T47D (cell line): ENCODE measurements around the gene MGAT4B.

Source experiments
- DNase-seq, 2 experiments: peaks; one replicate each; pipeline versions ENCODE4 v3.0.0 to v3.0.0-alpha.2; 2011 to 2012; ENCODE audit warnings: low read depth in 1 of 2, low spot score in 1 of 2
- JUND ChIP-seq: IDR thresholded peaks from 2 replicates; pipeline ENCODE4 v1.6.1; 2012; ENCODE audit warnings: low read depth
- in situ Hi-C: cut with HindIII; loops from 2 replicates; pipeline ENCODE4 v1.10.0; 2016; ENCODE audit warnings: low sequenced_read_pairs, low pct_unique_long_range_greater_than_20kb

MGAT4B gene

DNA sequence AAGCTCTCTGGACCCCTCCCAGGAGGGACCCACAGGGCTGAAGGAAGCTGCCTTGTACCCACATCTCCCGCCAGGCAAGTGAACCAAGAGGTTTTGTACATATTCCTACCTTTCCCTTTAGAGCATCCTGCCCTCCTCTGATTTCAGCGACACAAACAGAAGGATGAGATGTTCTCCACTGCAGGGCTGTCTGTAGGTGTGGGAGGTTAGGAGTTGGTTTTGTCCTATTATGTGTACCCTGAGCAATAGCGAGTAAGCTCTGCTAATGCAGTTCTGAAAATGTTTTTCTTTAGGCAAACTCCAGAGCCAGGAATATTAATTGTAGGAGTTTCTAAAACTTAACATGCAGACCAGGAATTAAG, 27.0 kb upstream of the MGAT4B start:
- TF ChIP-seq JUND = no peak
- no peak for DNase-seq
- in situ Hi-C loops = no loop called here

DNA sequence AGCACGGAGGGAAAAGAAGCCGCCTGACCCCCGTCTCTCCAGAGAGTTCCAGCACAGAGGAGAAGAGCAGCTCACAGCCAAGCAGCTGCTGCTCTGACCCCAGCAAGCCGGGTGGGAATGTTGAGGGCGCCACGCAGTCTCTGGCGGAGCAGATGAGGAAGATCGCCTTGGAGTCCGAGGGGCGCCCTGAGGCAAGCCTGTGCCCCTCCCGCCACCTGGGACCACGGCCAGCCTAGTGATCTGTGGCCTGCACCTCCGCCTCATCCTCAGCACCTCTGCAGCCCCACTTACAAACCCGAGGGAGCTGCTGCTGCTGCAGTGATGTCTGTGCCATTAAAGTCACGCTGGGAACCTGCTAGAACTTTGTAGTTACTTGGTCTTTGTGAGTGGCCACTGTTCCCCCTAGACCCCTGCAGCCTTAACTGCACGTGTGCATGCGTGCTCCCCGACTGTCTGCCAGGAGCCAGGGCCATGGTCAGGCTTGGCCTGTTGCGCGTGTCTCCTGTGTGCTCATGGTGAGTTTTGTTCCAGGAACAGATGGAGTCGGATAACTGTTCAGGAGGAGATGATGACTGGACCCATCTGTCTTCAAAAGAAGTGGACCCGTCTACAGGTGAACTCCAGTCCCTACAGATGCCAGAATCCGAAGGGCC, 26.5 kb upstream of the MGAT4B start:
- no peak for TF ChIP-seq JUND
- DNase-seq = no peak
- in situ Hi-C loops = no loop called here

DNA sequence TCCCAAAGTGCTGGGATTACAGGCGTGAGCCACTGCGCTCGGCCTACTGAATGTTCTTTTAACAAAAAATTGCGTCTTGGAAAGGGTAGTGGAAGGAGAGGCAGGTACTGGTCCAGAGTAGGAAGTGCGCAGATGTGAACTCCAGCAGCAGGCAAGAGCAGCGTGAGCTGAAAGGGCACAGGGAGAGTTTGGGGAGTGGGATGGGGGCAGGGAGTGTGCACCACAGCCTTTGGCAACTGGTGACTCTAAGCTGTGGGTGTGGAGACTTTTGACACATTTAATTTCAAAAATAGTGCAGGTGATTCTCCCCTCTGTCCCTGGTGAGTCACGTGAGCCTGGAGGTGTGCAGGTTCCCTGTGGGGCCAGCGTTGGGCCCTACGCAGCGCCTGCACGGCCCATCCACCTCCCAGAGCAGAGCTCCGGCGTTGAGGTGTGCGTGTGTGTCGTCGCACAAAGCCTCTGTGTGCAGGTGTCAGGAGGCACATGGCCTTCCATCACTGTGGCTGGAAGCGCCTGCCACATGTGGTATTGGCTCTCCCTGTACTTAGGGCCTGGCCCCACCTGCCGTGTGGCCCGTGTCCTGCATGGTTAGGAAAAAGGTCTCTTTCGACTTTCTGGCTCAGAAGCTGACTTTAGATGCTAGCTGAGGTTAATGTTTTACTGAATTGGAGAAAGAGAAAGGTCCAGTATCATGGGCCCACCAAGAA, 25.5 kb upstream of the MGAT4B start:
- no peak for TF ChIP-seq JUND
- DNase-seq = no peak
- in situ Hi-C loops = no loop called here

DNA sequence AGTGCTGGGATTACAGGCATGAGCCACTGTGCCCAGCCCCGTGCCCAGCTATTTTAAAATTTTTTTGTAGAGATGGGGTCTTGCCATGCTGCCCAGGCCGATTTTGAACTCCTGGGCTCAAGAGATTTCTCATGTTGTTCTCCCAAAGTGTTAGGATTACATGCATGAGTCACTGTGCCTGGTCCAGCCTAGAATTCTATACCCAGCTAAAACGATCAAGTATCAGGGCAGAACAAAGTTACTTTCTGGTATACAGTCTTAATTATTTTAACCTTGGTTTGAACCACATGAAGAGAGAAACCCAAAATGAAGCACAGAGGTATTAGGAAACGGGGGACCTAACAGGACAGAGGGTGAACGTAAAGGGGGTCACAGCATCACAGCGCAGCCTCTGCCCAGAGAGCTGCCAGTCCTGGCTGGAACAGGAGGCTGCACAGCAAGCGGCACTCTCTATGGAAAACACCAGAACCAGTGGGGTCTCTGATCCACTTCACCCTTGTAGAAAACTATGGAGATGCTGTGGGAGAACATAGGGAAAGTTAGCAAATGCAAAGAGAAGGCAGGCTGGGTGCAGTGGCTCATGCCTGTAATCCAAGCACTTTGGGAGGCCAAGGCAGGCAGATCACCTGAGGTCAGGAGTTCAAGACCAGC, 24.3 kb upstream of the MGAT4B start:
- in situ Hi-C loops = no loop called here
- no peak for DNase-seq
- no peak for TF ChIP-seq JUND

DNA sequence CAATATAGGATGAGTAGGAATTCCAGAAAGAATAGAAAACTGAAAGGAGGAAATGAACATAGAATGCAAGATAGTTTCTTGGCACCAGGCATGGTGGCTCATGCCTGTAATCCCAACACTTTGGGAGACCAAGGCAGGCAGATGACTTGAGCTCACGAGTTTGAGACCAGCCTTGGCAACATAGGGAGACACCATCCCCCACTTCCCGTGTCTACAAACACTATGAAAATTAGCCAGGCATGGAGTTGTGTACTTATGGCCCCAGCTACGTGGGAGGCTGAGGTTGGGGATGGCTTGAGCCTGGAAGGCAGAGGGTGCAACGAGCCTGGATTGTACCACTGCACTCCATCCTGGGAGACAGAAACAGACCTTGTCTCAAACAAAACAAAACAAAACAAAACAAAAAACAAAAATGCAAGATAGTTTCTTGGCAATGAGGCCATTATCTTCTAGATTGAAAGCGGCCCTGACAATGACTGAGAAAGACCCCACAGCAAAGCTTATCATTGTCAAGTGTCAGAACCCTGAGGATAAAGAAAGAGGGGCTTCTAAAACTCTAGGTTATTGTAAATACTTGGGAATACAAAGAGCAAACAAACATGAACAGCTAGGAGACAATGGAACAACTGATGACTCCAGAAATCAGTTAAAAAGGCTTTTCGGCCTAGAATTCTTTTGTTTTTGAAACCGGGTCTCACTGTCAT, 23.2 kb upstream of the MGAT4B start:
- TF ChIP-seq JUND = no peak
- in situ Hi-C loops = no loop called here
- no peak for DNase-seq

DNA sequence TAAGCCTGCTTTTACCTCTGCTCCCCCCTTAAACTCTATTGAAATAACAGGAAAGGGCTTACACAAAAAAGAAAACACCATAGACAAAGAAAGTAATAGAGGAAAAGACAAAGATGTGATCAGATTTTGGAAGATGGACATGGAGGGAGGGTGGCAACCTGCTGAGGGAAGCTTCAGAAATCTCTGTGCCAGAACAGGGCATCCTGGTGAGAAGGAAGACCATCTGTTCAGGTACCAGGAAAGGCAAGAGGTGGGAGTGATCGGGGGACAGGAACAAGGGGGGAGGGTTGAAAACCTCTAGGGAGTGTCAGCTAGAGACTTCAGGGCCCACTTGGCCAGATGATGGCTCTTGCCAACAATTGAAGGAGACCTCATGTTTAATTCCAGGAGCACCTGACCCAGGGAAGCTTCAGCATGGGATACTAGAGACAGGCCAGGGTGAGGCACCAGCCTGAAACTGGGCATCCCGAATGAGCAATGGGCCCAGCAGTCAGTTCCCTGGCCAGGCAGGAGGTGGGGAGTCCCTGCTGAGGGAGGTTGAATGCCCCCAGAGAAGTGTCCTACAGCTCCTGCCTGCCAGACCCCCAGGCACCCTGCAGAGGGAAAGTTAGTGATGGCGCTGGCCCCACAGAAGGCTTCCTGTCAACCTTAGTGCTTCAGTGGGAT, 22.2 kb upstream of the MGAT4B start:
- in situ Hi-C loops = no loop called here
- no peak for DNase-seq

DNA sequence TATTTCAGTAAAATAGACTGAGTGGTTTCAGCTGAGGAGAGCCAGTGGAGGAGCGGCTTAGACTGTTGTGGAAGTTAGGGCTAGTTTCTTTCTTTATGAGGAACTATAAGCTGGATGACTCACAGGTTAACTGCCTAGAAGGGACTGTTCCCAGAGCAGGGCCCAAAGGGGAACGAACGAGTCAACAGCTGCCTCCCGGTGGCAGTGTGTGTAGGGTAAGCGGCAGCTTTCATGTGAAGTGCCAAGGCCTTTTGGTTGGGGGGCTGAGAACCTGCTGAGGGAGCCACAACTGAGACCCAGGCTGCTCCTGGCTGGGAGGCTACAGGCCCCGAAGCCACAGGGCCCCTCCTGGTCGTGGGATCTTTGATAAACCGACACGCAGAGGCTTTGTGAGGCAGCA, 21.0 kb upstream of the MGAT4B start:
- in situ Hi-C loops = no loop called here
- DNase-seq = no peak
- TF ChIP-seq JUND = no peak

More for the DNA sequence above, 22.2 kb upstream of the MGAT4B start:
- no peak for TF ChIP-seq JUND

DNA sequence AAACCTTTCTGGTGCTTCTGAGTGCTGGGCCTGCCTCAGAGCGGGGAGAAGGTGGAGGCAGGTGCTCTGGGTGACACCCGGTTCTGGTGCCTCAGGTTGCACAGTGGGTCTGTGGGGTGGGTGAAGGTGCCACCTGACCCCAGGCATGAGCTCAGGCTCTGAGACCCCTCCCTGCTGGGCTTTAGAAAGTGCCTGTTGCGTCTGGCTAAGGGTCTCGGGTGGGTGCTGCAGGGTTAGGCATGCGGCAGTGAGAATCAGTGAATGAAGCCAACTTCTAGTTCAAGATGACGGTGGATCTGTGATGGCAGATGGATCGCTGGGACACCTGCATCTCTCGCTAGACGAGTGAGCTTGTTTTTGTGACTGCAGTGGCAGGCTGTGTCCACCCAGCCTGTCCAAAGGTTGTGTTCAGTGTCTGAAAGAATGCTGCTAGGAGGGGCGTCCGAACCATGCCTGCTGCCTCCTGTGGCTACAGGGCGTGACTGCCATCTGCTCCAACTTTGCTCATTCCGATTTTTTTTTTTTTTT, 19.1 kb upstream of the MGAT4B start:
- in situ Hi-C loops = no loop called here
- no peak for DNase-seq
- no peak for TF ChIP-seq JUND

DNA sequence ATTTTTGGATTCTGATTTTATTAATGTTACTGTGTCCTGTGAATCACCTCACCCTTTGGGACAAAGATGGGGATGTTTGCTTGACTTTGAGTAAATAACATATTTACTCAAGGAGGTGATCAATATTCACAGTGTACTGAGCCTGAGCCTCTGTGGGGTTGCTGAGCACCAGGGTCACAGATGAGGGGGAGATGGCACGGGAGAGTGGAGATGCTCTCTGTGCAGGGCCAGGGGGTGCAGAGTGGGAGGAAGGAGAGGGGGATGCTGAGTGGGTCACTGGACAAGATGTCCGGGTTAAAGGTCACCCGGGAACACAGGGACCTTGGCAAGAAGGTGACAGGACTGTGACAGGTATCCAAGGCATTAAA, 18.1 kb upstream of the MGAT4B start:
- in situ Hi-C loops = no loop called here
- no peak for DNase-seq
- TF ChIP-seq JUND = no peak

DNA sequence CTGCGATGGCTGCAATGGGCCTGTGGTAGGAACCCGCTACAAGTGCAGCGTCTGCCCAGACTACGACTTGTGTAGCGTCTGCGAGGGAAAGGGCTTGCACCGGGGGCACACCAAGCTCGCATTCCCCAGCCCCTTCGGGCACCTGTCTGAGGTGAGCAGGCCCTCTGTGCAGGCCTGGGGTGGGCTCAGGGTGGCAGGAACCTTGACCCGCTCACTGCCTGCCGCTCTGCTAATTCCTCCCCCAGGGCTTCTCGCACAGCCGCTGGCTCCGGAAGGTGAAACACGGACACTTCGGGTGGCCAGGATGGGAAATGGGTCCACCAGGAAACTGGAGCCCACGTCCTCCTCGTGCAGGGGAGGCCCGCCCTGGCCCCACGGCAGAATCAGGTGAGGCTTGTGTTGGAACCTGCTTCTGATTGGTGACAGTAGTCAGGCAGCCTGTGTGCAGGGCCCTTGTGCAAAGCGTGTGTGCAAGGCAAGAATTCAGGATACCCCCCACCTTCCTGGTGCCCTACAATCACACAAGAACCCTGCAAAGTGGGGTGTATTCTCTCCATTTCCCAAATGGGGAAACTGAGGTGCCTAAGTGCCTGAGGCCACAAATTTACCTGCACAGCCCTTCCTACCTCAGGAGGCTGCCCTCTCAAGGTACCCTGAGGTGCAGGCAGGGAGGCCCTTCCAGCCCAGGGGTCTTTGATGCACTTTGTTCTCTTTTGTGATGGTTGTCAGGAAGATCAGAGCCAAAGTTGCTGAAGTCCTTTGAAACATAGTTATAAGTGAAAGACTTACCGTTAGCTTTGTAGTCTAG, 17.5 kb upstream of the MGAT4B start:
- no peak for DNase-seq
- in situ Hi-C loops = no loop called here
- TF ChIP-seq JUND = no peak

DNA sequence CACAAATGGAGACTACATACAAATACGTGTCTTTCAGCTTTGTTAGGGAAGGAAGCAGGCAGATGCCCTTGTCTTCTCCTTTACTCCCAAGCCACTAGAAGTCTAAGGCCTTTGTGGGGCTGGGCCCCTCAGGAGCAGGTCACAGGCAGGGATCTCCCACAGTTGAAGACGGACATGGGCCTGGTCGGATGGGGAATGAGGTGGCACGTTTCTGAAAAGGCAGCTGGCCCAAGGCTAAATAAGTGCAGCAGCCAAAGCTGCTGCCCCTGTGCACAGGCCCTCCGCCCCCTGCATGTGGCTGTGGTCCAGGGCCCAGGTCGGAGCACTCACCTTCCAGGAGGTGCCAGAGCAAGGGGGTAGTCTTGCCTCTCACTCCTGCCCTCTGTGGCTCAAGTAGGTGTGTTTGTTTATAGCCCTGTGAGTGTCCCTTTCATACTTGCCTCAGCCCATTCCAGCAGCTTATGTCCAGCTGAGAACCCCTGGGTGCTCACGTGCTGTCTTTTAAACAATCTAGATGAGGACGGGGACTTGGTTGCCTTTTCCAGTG, 15.9 kb upstream of the MGAT4B start:
- no peak for DNase-seq
- in situ Hi-C loops = no loop called here
- TF ChIP-seq JUND = no peak

DNA sequence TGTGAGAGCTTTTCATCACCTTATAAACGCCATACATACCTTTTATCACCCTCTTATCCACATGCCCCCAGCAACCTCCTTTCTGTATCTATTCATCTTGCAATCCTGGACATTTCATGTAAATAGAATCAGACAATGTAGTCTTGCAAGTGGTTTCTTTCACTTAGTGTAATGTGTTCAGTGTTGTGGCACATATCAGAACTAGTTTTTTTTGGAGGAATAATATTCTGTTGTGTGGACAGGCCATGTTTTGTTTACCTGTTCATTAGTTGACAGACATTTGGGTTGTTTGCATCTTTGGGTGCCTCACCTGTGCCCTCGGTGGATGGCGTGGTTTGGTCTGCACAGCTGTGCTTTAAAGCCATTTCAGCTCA, 15.4 kb upstream of the MGAT4B start:
- TF ChIP-seq JUND = no peak
- no peak for DNase-seq
- in situ Hi-C loops = no loop called here
